Ureter (tissue), 1 donor: Measurements from ENCODE around the gene SCN4A. TPM values are rescaled to one million over a fixed set of nuclear protein-coding genes. Genes with fewer than 3 reads are reported as not detected.
A peak's percentile ranks its signal among the peaks of the same experiment; 100 is the strongest.
"Not testable (repeated sequence)": the region's sequence is repeated elsewhere in the genome, so short reads cannot be mapped to it uniquely, and the experiment has no call there.

Experiments used
- DNase-seq: peaks from one replicate; pipeline ENCODE4 v3.0.0-alpha.2; 2020; ENCODE audit warnings: low spot score
- total RNA-seq: library from RNA; stranded (reverse); gene quantifications from one replicate; pipeline ENCODE4 v1.2.4, GENCODE V29; 2023
- donor health status: DM: yes; HTN: yes; CAD: no.

The SCN4A gene
- total RNA-seq, 1 donor from 2014 or later: 2.2 TPM

DNA sequence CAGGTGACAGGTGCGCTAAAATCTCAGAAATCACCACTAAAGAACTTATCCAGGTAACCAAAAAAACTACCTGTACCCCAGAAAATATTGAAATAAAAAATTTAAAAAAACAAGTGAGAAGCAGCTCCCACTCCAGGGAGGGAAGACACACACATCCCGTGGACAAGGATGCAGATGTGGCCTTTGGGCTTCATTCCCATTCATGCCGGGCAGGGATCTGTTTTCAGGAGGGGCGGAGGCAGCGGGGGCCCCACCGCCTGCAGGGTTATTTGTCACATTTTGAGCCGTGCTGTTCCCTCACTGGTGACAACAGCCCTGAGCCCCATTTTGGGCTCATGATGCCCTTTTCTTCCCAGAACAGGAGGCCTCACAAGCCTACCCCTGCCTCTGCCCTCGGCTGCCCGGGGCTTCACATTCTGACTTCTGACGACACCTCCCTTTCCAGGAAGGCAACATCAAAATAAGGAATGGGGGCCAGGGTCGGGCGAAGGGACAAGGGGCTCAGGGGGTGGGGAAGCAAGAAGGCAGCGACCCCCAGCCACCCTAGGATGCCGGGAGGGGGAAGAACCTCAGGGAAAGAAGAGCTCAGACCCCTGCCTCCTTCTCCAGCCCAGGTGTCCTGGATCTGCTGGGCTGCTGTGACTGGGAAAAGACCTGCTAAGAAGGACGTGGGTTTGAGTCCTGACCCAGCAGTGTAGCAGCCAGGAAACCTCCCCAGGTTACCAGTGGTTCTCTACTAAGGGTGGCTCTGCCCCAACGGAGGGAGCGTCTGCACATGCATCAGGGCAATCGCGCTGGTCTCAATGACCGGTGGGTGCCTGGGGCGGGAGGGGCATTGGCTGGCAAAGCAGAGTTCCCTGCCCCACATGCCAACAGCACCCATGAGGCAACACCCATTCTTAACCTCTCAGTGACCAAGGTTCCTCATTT, 38.3 kb downstream of the SCN4A start:
- no peak for DNase-seq

DNA sequence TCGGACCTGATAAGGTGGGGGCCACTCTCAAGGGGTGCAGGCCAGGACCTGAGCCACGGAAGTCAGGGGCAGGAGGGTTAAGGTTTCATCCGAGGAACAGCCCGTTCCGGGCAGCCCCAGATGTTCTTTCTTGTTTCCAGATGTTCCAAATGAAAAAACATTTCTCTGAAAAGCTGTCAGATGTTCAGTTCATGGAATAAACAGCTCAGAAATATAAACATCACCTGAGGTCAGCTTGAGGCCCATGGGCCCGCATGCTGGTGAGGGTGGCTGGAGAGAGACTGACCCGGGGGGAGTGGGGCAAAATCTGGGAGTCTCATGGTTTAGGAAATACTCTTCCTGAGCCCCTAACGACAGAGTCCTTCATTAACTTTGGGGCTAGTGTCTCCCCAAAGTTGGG, 39.1 kb downstream of the SCN4A start:
- DNase-seq: no peak

DNA sequence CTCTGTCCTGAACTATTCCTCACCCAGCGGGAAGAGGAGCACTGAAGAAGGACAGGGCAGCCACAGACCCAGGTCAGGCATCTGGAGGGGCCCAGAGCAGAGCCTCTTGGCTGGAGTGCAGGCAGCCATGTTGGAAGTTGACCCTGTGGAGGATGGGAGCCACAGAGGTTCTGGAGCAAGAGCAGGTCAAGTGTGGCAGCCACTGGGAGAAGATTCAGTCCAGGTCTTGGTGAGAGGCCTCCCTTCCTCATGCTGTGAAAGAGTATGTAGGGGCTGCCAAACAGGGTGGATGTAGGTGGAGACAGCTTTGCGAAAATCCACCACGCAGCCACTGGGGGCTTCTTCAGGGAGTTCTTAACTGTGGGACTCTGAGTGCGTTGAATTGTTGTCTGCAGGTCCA, 40.0 kb downstream of the SCN4A start:
- DNase-seq: no peak

DNA sequence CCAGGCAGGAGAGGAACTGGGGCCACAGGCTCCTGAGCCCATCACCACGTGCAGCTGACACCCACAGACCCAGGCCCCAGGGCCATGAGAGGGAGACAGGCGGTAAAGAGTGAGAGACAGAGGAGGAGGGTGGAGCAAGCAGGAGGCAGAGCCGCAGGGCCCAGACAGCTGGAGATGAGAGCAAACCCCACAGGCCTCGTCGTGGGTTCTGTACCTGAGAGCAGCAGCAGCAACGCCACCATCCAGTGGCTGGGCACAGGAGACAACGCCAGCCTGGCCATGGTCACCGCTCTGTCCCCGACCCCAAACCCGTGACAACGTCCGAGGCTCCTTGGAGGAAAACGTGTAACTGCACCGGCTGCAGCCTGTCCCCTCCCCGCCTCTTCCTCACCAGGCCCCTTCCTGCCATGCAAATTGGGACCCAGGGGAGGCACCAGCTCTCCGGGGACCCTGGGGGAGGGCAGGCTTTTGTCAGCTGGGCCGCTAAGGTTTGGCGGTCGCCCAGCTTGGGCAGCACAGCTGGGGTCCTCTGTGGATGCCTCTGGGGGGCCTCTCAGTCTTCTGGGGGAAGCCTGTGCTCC, 40.6 kb downstream of the SCN4A start, which contains the start of gene CD79B:
Gene CD79B (minus strand): TSS at position 351 of the 581 bp plus-strand sequence. CDS start 70 bp downstream, at position 281.
- no peak for DNase-seq

DNA sequence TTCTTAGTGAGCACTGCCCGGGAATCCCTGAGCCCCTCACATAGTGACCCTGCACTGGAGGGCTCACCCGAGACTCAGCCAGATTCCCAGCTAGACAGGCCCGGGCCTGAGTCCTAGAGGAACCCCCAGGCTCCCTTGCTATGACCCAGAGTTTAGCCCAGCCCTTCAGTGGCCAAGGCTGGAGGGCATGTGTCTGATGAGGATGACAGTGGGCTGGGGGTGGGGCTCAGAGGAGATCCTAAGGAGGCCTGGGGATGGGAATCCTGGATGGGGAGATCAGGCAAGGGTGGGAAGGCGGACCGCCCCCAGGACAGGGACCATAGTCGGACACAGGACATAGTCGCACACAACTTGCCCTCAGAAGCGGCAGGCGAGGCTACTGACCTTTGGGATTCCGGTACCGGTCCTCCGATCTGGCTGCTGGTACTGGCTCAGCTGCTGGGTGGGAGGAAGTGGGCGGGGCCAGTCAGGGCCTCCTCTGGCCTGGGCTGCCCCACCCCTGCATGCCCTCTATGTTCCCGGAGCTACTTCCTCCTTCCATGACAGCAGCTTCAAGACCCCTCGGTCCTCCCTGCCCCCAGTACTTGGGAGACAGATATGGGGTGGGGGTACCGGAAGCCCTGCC, 41.7 kb downstream of the SCN4A start:
- DNase-seq: peak; percentile 72

DNA sequence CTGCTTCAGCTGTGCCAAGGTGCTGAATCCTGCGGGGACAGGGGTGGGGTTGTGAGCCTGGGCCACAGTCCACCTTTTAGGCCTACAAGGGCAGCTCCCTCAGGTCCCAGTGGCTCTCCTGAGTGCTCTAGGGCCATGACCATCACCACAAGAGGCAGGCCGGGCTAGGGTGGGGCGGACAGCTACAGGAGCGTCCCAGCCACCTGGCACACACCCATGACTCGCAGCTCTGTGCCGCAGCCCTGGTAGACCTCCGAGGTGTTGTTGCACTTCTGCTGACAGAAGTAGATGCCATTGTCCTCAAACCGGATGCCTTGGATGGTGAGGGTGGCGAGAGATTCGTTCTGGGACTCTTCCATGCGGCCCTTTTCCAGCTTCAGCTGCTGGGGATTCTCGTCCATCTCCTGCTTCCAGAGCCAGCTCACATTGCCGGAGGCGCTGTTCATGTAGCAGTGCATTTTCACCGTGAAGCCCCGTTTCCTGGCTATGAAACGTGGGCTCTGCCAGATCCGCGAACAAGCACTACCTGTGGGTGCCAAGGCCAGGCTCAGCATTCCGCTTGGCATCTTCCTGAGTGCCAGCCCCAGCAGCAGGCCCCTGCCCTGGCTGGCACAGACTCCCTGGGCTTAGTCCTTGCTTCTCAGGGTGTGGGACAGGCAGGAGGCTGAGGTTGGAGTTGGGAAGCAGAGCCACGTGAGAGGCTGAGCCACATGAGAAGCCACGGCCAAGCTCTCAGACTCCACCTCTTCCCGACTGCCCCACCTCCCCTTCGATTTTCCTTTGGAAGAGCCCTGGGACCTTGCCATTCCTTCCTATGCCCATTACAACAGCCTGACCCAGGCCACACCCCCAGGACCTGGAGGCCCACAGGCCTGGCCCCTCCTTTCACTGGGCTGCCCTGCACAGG, 42.6 kb downstream of the SCN4A start:
- DNase-seq: no peak

DNA sequence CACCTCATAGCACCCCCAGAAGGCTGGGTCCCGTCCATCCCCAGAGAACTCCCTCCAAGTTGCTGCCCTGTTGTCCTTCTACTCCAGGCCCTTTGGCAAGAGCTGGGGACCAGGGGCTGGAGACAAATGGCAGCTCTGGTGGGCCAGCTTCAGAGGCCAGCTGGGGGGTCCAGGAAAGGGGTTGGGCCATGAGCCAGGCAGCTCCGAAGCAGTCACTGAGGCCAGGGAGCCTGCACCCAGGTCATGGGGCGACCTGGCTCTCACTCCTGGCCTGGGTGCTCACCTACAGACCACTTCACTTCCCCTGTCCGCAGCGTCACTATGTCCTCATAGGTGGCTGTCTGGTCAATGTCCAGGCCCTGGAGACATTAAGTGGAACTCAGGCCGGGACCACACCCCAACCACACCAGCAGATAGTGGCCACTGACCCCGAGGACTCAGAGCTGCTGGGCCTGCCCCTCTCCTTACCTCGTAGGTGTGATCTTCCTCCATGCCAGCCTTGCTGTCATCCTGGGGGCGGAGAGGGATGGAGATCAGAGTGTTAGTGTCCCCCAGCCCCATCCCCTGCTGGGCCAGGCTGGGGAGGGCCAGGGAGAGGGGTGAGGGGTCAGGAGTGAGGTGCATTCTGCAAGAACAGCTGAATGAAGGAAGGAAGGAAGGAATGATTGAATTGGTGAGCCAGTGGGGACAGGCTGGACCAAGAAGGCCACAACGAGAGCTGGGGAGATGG, 43.6 kb downstream of the SCN4A start:
- DNase-seq: no peak

DNA sequence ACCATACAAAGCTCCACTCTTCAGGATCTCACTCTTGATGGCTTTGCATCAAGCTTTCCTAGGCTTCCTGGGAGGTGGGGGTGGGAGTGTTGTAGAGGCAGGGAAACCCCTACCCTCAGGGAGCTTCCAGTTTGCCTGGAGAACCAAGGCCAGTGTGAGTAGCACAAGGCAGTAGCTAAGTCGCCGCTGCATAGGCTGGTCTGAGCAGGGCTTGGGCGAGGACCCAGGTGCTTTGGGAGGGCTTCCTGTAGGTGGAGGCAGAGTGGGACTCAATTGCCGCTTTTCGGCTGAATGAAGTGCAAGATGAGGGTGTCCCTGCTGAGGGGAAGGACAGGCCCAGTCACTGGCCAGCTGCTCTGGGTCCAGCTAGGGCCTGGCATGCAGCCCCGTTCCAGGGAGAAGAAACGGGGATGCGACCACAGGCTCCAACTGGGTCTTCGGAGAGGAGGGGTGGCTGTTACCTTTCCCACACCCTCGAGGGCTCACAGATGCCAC, 44.5 kb downstream of the SCN4A start:
- DNase-seq: no peak

DNA sequence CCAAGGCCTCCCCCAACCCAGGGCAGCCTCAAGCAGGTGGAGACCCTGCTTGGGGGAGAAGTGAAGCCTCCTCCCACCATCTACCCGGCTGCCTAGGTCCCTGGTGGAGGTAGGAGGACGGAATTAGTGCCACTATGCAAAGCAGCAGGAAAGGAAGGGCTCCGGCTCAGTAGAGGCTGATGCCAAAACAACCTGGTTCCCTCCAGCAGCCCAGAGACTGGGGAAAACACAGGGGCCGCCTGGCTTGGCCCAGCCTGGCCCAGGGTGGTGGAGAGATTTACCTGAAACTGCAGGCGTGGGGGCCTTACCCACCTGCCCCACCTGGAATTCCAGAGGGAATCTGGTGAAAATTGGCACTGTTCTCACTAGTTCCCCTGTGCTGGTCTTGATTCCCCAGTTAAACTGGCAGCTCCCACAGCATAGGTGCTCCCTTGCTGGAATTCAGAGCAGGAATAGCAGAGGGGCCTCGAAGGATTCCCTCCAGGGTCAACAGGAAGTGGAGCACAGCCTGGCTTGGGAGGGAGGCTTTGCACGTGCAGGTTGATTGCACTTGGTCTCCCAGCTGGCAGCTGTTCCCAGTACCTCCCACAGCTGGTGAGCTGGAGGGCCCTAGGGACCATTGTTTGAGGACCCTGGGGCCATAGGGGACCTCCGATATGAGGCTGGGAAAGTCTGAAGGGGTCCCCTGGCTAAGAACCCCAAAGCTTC, 45.1 kb downstream of the SCN4A start:
- DNase-seq: no peak

DNA sequence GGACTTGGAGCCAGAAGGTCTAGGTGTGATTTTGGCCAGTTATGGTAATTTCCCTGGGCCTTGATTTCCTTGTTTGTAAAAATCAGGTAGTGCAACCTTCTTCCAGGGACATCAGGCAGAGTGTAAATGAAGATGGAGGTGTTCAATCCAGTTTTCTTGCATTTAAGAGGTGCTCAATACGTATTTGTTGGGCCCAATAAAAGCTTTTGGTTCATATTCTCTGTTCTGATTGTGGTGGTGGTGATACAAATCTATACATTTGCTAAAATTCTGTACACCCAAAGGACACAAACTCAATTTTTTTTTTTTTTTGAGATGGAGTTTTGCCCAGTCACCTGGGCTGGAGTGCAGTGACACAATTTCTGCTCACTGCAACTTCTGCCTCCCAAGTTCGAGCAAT, 46.6 kb downstream of the SCN4A start:
- DNase-seq: no peak

DNA sequence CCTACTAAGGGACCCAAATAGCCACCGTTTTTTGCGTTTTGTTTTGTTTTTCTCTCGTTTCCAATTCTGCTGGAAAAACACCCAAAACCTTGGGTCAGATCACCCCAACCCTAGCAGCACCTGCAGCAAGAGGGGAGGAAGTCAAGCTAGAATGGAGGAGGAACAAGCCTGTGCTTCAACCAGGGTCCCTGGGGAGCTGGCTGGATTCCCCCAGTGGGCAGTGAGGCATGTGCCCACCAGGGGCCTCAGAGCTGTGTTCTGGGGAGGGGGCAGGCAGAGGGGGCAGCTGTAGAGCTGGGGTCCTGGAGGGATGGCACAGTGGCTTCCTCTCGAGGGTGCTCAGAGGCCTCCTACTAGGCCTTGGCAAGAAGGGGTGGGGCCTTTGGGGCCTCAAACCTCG, 47.1 kb downstream of the SCN4A start:
- DNase-seq: no peak

DNA sequence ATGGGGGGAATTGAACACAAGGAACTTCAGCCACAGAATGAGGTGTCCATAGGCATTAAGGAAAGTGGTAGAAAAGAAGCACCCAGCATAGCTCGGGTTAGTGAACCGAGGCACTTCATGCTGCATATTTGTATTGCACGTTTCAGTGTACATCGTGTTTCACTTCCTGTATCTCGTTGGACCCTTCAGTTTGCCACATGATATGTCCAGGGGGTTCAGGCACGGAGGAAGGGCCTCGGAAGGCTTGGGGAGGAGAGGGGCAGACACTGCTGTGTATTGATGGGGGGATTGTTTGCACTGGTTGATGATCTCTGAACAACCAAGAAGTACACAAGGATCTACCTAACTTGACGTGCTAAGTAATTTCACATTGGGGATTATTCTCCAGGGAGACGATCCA, 50.3 kb downstream of the SCN4A start:
- DNase-seq: not testable (repeated sequence)

DNA sequence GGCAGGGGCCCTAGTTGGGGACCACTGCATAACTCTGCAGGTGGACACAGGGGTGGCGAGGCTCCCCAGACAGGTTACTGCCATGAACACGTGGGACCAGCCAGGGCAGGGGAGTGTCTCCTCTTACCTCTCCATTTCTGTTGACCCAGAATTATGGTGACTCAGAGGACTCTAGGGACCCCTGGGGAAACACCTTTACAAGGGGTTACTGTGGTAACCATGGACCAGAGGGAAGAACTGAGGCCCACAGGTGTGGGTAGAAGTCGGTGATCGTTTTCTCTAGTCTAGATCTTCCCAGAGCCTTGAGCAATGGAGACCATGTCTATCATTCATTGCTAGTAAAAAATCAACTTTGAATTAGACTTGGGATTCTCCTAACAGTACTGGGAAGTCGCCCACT, 51.9 kb downstream of the SCN4A start:
- not testable (repeated sequence) for DNase-seq

DNA sequence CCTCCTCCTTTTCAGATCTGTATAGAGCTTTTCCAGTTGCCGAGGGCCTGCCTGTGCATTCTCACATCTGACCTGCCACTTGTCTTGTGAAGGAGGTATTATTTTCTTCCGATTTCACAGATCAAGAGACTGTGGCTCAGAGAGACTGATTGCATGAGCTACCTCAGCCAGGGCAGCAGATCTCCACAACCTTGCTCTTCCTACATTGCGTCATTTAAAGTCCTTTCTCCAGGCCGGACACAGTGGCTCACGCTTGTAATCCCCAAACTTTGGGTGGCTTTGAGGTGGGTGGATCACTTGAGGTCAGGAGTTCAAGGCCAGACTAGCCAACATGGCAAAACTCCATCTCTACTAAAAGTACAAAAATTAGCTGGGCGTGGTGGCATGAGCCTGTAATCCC, 52.7 kb downstream of the SCN4A start:
- DNase-seq: not testable (repeated sequence)

DNA sequence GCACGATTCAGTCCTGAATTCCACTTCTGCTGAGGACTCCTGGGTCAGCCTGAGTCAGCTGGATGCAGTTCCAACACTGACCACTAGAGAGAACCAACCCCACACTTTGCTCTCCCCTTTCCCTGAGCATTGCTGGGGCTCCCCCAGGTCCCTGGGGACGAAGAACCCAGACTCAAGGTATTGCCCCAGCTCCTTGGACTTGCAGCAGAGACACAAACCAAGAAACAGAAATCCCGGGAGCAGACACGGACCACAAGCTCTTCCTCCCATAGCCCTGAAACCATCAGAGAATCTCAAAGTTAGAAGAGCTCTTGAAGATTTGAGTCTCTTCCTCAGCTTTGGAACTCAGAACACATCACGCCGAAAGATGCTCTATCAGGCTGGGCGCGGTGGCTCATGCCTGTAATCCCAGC, 53.4 kb downstream of the SCN4A start:
- DNase-seq: peak; percentile 67

DNA sequence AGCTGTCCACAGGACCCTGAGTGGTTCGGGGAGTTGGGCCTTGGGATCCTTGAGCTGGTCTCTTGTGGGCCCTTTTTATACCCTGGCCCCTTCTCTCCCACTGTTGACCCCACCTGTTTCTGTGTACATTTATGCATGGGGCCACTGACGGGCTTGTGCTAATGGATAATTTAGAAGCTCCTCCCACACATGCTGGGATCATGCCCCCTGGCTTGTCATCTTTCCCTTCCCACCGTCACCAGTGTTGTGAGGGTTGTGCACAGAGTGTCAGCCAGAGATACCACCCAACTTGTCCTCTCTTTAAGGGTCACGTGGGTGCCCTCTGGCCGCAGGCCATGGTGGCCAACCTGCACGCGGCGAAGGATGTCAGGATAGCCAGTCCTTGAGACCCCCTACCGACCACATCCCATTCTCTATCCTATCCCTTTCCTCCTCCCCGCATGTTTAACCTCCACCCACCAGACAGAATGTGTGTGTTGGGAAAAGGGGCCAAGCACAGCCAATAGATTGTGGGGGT, 53.9 kb downstream of the SCN4A start, which contains the start of gene GH1:
Gene GH1 (minus strand): TSS at position 51 of the 517 bp plus-strand sequence. CDS start 63 bp downstream, outside the sequence.
- not testable (repeated sequence) for DNase-seq

DNA sequence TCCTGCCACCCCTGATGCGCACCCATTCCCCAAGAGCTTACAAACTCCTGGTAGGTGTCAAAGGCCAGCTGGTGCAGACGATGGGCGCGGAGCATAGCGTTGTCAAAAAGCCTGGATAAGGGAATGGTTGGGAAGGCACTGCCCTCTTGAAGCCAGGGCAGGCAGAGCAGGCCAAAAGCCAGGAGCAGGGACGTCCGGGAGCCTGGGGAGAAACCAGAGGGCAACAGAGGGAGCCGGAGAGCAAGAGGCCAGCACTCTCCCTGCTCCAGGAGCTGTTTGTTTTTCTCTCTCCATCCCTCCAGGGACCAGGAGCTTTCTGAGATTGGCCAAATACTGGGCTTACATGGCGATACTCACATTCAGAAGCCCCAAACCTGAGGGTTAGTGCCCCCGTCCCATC, 54.4 kb downstream of the SCN4A start:
- no peak for DNase-seq

DNA sequence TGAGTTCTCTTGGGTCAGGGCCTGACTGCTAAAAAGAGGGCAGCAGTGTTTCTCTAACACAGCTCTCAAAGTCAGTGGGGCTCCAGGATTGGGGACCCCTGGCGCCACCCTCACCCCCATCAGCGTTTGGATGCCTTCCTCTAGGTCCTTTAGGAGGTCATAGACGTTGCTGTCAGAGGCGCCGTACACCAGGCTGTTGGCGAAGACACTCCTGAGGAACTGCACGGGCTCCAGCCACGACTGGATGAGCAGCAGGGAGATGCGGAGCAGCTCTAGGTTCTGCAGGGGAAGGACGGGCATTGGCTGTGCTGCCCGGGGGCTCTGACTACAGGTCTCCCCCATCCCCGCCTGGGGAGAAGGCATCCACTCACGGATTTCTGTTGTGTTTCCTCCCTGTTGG, 55.1 kb downstream of the SCN4A start:
- no peak for DNase-seq

DNA sequence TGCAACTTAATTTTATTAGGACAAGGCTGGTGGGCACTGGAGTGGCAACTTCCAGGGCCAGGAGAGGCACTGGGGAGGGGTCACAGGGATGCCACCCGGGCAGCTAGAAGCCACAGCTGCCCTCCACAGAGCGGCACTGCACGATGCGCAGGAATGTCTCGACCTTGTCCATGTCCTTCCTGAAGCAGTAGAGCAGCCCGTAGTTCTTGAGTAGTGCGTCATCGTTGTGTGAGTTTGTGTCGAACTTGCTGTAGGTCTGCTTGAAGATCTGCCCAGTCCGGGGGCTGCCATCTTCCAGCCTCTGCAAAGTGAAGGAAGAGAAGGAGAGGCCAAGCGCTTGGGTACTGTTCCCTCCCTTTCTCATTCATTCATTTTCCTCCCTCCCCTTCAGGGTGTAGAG, 55.5 kb downstream of the SCN4A start:
- not testable (repeated sequence) for DNase-seq
